NCI-H128 (cell line): Measurements from ENCODE around the gene LRRC42.

Source experiments
- DNase-seq: peaks from one replicate; lab custom pipeline; 2025; ENCODE audit not compliant: unreplicated experiment; lab: John Stamatoyannopoulos, UW

Gene LRRC42

GRCh38 chr1:53938136-53938830 is 7.9 kb upstream of the LRRC42 start:
- DNase-seq, result no peak

- no peak for DNase-seq
Observed at GRCh38 chr1:53942127-53942957, 3.8 kb upstream of the LRRC42 start.

GRCh38 chr1:53943090-53943489 is 3.1 kb upstream of the LRRC42 start:
- DNase-seq, result no peak

- DNase-seq, result no peak
Observed at GRCh38 chr1:53943490-53944043, 2.6 kb upstream of the LRRC42 start.

GRCh38 chr1:53944469-53945182 is 1.5 kb upstream of the LRRC42 start:
- DNase-seq, result no peak

GRCh38 chr1:53945183-53945432 is 1.0 kb upstream of the LRRC42 start:
- DNase-seq, result no peak

- peak; percentile 94 for DNase-seq
Observed at GRCh38 chr1:53945433-53946251, 508 bp upstream of the LRRC42 start, which contains the start of gene IFT25. Gene IFT25 (minus strand): TSS chr1:53945699. CDS start chr1:53940082, 5,617 bp downstream.

- DNase-seq, result no peak
Observed at GRCh38 chr1:53947172-53947907, 1.2 kb downstream of the LRRC42 start.

- DNase-seq, result no peak
Observed at GRCh38 chr1:53948291-53948690, 2.1 kb downstream of the LRRC42 start.

- DNase-seq, result peak; percentile 71
Observed at GRCh38 chr1:53949023-53949990, 3.2 kb downstream of the LRRC42 start.

- DNase-seq, result no peak
Observed at GRCh38 chr1:53951697-53952096, 5.5 kb downstream of the LRRC42 start.

- DNase-seq, result no peak
Observed at GRCh38 chr1:53954128-53954527, 8.0 kb downstream of the LRRC42 start.

GRCh38 chr1:53956308-53957168 is 10.4 kb downstream of the LRRC42 start:
- peak; percentile 66 for DNase-seq

- DNase-seq, result no peak
Observed at GRCh38 chr1:53957194-53957818, 11.2 kb downstream of the LRRC42 start.

GRCh38 chr1:53959664-53960250 is 13.6 kb downstream of the LRRC42 start:
- no peak for DNase-seq

- no peak for DNase-seq
Observed at GRCh38 chr1:53962395-53962794, 16.2 kb downstream of the LRRC42 start.

- no peak for DNase-seq
Observed at GRCh38 chr1:53963460-53963859, 17.3 kb downstream of the LRRC42 start.
